KMS-11 (cell line): ENCODE data around the gene LPCAT3.
"Not testable (repeated sequence)": the region's sequence is repeated elsewhere in the genome, so short reads cannot be mapped to it uniquely, and the experiment has no call there.

Experiments
- H2AFZ ChIP-seq: fragments of 200-600 bp; sonication (generic); 2 replicates; pipeline ENCODE4 v1.6.1; 2016; ENCODE audit warnings: antibody characterized with exemption, mixed run types, low read depth
- H3K27ac ChIP-seq: fragments of 200-600 bp; sonication (generic); 2 replicates; pipeline ENCODE4 v1.6.1; 2016; ENCODE audit warnings: mild to moderate bottlenecking, mixed run types
- H3K27me3 ChIP-seq: fragments of 200-600 bp; sonication (generic); 2 replicates; pipeline ENCODE4 v1.6.1; 2017; ENCODE audit warnings: mild to moderate bottlenecking, low read depth, mixed run types, moderate library complexity; ENCODE audit not compliant: insufficient read depth
- H3K36me3 ChIP-seq: fragments of 200-600 bp; sonication (generic); 2 replicates; pipeline ENCODE4 v1.6.1; 2017; ENCODE audit warnings: mild to moderate bottlenecking, mixed run types; ENCODE audit not compliant: insufficient read depth
- H3K4me1 ChIP-seq: fragments of 200-600 bp; sonication (generic); 2 replicates; pipeline ENCODE4 v1.6.1; 2016; ENCODE audit warnings: mild to moderate bottlenecking, low read depth, mixed run types; ENCODE audit not compliant: poor library complexity, severe bottlenecking
- H3K4me2 ChIP-seq: fragments of 200-600 bp; sonication (generic); 2 replicates; pipeline ENCODE4 v1.7.0; 2016; ENCODE audit warnings: mild to moderate bottlenecking, mixed run types
- H3K4me3 ChIP-seq: fragments of 200-600 bp; sonication (generic); IDR thresholded peaks from 2 replicates; pipeline ENCODE4 v1.6.1; 2017; ENCODE audit warnings: low read depth, low read length, mixed read lengths; ENCODE audit not compliant: insufficient read depth
- H3K79me2 ChIP-seq: fragments of 200-600 bp; sonication (generic); 2 replicates; pipeline ENCODE4 v1.6.1; 2016; ENCODE audit warnings: low read depth, mixed run types; ENCODE audit not compliant: insufficient read depth
- H3K9ac ChIP-seq: fragments of 200-600 bp; sonication (generic); 2 replicates; pipeline ENCODE4 v1.6.1; 2016; ENCODE audit warnings: mild to moderate bottlenecking, mixed run types
- H4K20me1 ChIP-seq: fragments of 200-600 bp; sonication (generic); 2 replicates; pipeline ENCODE4 v1.6.1; 2016; ENCODE audit warnings: mild to moderate bottlenecking, mixed run types; ENCODE audit not compliant: insufficient read depth
- TF ChIP-seq, protein P1 (sequence below): fragments of 200-600 bp; sonication (generic); conservative IDR thresholded peaks from 2 replicates; pipeline ENCODE4 v1.6.1; 2017; ENCODE audit warnings: low read depth, mild to moderate bottlenecking, antibody characterized with exemption, low read length, moderate library complexity, mixed read lengths

Gene LPCAT3

DNA sequence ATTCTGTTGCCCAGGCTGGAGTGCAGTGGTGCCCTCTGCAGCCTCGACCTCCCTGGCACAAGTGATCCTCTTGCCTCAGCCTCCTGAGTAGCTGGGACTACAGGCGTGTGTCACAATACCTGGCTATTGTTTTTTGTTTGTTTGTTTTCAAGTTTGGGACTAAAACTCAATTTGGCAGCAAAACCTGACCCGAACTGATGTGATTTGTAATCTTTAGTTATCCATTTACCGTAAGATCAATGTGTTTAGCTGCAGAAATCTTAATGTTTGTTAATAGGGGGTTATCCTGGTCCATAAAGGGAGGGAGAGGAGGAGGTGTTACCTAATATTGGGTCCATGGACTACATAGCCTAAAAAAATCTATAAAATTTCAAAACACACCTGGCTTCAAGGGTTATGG is 41.5 kb upstream of the LPCAT3 start:
- no peak overlapping the region for H3K4me3 ChIP-seq
- H2AFZ ChIP-seq: no peak overlapping the region
- no peak overlapping the region for H3K4me2 ChIP-seq
- H4K20me1 ChIP-seq: no peaks in the 10 kb centered on the region
- no peaks in the 10 kb centered on the region for H3K36me3 ChIP-seq
- no peak overlapping the region for H3K27ac ChIP-seq
- no peak overlapping the region for H3K9ac ChIP-seq
- no peaks in the 10 kb centered on the region for H3K79me2 ChIP-seq
- no peaks in the 10 kb centered on the region for H3K27me3 ChIP-seq
- no peaks in the 10 kb centered on the region for H3K4me1 ChIP-seq
- TF ChIP-seq, protein P1, sequence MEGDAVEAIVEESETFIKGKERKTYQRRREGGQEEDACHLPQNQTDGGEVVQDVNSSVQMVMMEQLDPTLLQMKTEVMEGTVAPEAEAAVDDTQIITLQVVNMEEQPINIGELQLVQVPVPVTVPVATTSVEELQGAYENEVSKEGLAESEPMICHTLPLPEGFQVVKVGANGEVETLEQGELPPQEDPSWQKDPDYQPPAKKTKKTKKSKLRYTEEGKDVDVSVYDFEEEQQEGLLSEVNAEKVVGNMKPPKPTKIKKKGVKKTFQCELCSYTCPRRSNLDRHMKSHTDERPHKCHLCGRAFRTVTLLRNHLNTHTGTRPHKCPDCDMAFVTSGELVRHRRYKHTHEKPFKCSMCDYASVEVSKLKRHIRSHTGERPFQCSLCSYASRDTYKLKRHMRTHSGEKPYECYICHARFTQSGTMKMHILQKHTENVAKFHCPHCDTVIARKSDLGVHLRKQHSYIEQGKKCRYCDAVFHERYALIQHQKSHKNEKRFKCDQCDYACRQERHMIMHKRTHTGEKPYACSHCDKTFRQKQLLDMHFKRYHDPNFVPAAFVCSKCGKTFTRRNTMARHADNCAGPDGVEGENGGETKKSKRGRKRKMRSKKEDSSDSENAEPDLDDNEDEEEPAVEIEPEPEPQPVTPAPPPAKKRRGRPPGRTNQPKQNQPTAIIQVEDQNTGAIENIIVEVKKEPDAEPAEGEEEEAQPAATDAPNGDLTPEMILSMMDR: no peak

DNA sequence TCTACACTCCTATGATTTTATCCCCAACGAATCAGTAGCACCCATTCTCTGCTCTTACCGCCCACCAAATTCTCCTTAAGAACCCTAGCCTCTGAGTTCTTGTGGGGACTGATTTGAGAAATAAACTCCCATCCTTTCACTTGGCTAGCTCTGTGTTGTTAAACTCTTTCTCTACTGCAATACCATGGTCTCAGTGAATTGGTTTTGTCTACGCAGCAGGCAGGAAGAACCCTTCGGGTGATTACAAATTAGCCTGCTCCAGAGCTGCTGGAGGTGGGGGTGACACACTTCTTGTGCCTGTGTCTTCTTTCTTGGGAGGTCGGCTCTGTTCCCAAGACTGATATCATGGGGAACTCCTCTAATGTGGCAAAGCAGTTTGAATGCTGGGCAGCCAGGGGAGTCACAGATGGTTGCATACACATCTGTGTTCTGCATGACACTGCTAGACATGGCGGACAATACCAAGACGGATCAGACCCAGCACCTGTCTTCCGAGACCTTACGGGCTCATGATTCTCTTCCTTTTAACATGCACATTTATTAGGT is 40.6 kb upstream of the LPCAT3 start:
- Histone ChIP-seq H3K27ac (no peak overlapping the region), H4K20me1 (no peaks in the 10 kb centered on the region), H3K4me3 (no peak overlapping the region), H3K4me1 (no peaks in the 10 kb centered on the region), H2AFZ (no peak overlapping the region), H3K79me2 (no peaks in the 10 kb centered on the region), H3K4me2 (no peak overlapping the region), H3K36me3 (no peaks in the 10 kb centered on the region), H3K27me3 (no peaks in the 10 kb centered on the region), H3K9ac (no peak overlapping the region)
- TF ChIP-seq, protein P1: no peak

DNA sequence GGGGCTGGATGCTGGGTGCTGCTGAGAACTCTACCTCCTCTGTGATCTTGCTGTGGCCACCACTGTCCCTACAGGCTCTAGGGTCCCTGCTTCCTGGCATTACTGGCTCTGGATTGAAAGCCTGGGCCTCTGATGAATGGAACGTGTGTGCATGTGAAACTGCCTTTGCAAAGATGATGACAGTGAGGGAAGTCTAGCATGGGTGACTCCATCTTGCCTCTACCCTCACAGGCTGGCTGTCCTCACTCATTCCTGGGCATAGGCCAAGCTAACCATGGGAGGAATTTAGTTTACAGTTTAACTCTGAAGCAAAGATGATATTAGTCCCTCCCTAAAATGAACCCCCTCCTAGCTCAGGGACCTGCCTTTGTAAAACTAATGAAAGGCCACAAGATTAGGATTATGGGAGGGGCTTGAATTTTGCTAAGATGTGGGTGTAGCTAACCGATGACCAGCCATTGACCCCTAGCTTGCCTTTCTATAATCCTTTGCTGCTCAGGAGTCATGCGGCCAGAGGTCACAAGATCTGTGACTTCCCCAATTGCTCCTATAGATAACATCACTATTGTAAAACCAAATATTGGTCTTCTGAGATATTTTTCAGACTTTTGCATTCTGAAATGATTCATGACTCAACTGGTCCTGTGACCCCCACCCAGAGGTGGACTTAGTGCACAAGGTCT is 40.0 kb upstream of the LPCAT3 start:
- H2AFZ ChIP-seq: no peak overlapping the region
- H3K36me3 ChIP-seq: no peaks in the 10 kb centered on the region
- H3K4me1 ChIP-seq: no peaks in the 10 kb centered on the region
- no peaks in the 10 kb centered on the region for H3K79me2 ChIP-seq
- no peak overlapping the region for H3K4me2 ChIP-seq
- TF ChIP-seq, protein P1: no peak
- no peak overlapping the region for H3K9ac ChIP-seq
- no peaks in the 10 kb centered on the region for H4K20me1 ChIP-seq
- no peak overlapping the region for H3K4me3 ChIP-seq
- H3K27me3 ChIP-seq: no peaks in the 10 kb centered on the region
- H3K27ac ChIP-seq: no peak overlapping the region

GRCh38 chr12:7055736-7056135 is 37.5 kb upstream of the LPCAT3 start:
- H3K27me3 ChIP-seq, H3K79me2 ChIP-seq, H3K36me3 ChIP-seq, H3K27ac ChIP-seq, H3K4me3 ChIP-seq, H2AFZ ChIP-seq, H4K20me1 ChIP-seq, H3K4me2 ChIP-seq, H3K9ac ChIP-seq: not testable (repeated sequence)
- peaks cover 12% of the 10 kb centered on the region for H3K4me1 ChIP-seq

- Histone ChIP-seq H3K4me3 (no peak overlapping the region), H4K20me1 (no peaks in the 10 kb centered on the region), H3K9ac (no peak overlapping the region), H3K36me3 (no peaks in the 10 kb centered on the region), H3K4me2 (no peak overlapping the region), H3K27ac (no peak overlapping the region), H3K4me1 (peaks cover 18% of the 10 kb centered on the region), H3K27me3 (no peaks in the 10 kb centered on the region), H3K79me2 (no peaks in the 10 kb centered on the region), H2AFZ (no peak overlapping the region)
- TF ChIP-seq, protein P1: no peak
These were observed 36.6 kb upstream of the LPCAT3 start for GRCh38 chr12:7054925-7055324.

GRCh38 chr12:7049973-7050372 is 31.7 kb upstream of the LPCAT3 start:
- H3K4me2 ChIP-seq, H3K9ac ChIP-seq, H3K27ac ChIP-seq, H3K36me3 ChIP-seq, H2AFZ ChIP-seq, H3K27me3 ChIP-seq, H3K79me2 ChIP-seq, H3K4me3 ChIP-seq, H4K20me1 ChIP-seq: not testable (repeated sequence)
- peaks cover 19% of the 10 kb centered on the region for H3K4me1 ChIP-seq

DNA sequence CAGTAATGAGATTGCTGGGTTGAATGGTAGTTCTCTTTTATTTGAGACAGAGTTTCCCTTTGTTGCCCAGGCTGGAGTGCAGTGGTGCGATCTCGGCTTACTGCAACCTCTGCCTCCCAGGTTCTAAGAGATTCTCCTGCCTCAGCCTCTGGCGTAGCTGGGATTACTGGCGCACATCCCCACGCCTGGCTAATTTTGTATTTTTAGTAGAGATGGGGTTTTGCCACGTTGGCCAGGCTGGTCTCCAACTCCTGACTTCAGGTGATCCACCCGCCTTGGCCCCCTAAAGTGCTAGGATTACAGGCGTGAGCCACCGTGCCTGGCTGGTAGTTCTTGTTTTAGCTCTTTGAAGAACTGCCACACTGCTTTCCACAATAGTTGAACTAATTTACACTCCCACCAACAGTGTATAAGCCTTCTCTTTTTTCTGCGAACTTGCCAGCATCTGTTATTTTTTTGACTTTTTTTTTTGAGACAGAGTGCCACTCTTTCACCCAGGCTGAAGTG is 31.2 kb upstream of the LPCAT3 start:
- not testable (repeated sequence) for H3K36me3 ChIP-seq, H3K4me3 ChIP-seq, H3K4me2 ChIP-seq, H3K79me2 ChIP-seq, H4K20me1 ChIP-seq, H3K9ac ChIP-seq, H3K27ac ChIP-seq, H2AFZ ChIP-seq, H3K27me3 ChIP-seq
- H3K4me1 ChIP-seq: peaks cover 19% of the 10 kb centered on the region
